Activated CD8-positive, alpha-beta T cell treated with anti-CD3 and anti-CD28 coated beads, Interleukin-2, amount 10 ng/mL, durations not matched to agents 7 days and 5 days (primary cell): ENCODE data around the gene ELF1. TPM values are rescaled to one million over a fixed set of nuclear protein-coding genes. Genes with fewer than 3 reads are reported as not detected.

Source experiments
- ATAC-seq: fragments of 150-1000 bp; cut with Tn5 transposase; one replicate; pipeline ENCODE4 v1.10.0; 2021; ENCODE audit warnings: moderate library complexity
- CTCF ChIA-PET: fragments of 350-600 bp; sonication (Branson Sonifier 250); formaldehyde crosslinking; loops from one replicate; lab custom pipeline; 2021; ENCODE audit warnings: antibody characterized with exemption; lab: Charles Lee
- POLR2A ChIA-PET: fragments of 350-600 bp; sonication (Branson Sonifier 250); formaldehyde crosslinking; loops from one replicate; lab custom pipeline; 2021; ENCODE audit warnings: antibody characterized with exemption; lab: Charles Lee
- DNase-seq: peaks from one replicate; pipeline ENCODE4 v3.0.0-alpha.2; 2020
- H3K27ac Mint-ChIP-seq: one replicate; pipeline ENCODE4 v1.8.0; 2021; ENCODE audit warnings: mild to moderate bottlenecking, mixed read lengths
- H3K27me3 Mint-ChIP-seq: one replicate; pipeline ENCODE4 v1.8.0; 2021; ENCODE audit warnings: low read depth, mixed read lengths
- H3K36me3 Mint-ChIP-seq: one replicate; pipeline ENCODE4 v1.8.0; 2021; ENCODE audit warnings: low read depth, mixed read lengths
- H3K4me1 Mint-ChIP-seq: one replicate; pipeline ENCODE4 v1.8.0; 2021; ENCODE audit warnings: low read depth, mixed read lengths
- H3K4me3 Mint-ChIP-seq: one replicate; pipeline ENCODE4 v1.8.0; 2021; ENCODE audit warnings: mild to moderate bottlenecking, mixed read lengths
- H3K9me3 Mint-ChIP-seq: one replicate; pipeline ENCODE4 v1.8.0; 2022; ENCODE audit warnings: mixed read lengths; ENCODE audit not compliant: insufficient read depth
- total RNA-seq, 2 experiments: library from RNA; stranded (reverse); gene quantifications; one replicate each; pipeline ENCODE4 v1.2.3, GENCODE V29; 2021

Gene ELF1
- total RNA-seq, 2 experiments from 2014 or later = 106 to 107 TPM

GRCh38 chr13:40968416-40969000 is 50.6 kb downstream of the ELF1 start:
- H3K27me3 Mint-ChIP-seq = no peaks in the 10 kb centered on the region
- H3K9me3 Mint-ChIP-seq = no peaks in the 10 kb centered on the region
- no peak for DNase-seq
- ATAC-seq = no peak
- POLR2A ChIA-PET = no interaction called here
- peaks cover 36% of the 10 kb centered on the region for H3K36me3 Mint-ChIP-seq
- H3K4me3 Mint-ChIP-seq = no peak overlapping the region
- peaks cover 87% of the 10 kb centered on the region for H3K4me1 Mint-ChIP-seq
- H3K27ac Mint-ChIP-seq = no peak overlapping the region
- CTCF ChIA-PET = interaction anchor here (1.8 to 2.1 kb wide), 2 partner anchors 20 to 52 kb away, joined by 5 read pairs; no protein-coding TSS in a partner anchor

GRCh38 chr13:40966298-40966697 is 52.8 kb downstream of the ELF1 start:
- H3K27ac Mint-ChIP-seq = no peak overlapping the region
- no peak overlapping the region for H3K4me3 Mint-ChIP-seq
- DNase-seq (no peak), ATAC-seq (no peak)
- H3K27me3 Mint-ChIP-seq = no peaks in the 10 kb centered on the region
- peaks cover 35% of the 10 kb centered on the region for H3K36me3 Mint-ChIP-seq
- CTCF ChIA-PET = interaction anchor here (1.6 to 1.7 kb wide), 3 partner anchors 9 to 88 kb away, joined by 3 to 5 read pairs (median 4); no protein-coding TSS in a partner anchor
- no peaks in the 10 kb centered on the region for H3K9me3 Mint-ChIP-seq
- peaks cover 87% of the 10 kb centered on the region for H3K4me1 Mint-ChIP-seq
- POLR2A ChIA-PET = interaction anchor here (0.9 kb wide), 1 partner anchor 8 kb away, joined by 3 read pairs; no protein-coding TSS in a partner anchor

- Mint-ChIP-seq H3K4me1 (peaks cover 72% of the 10 kb centered on the region), H3K9me3 (no peaks in the 10 kb centered on the region), H3K27ac (no peak overlapping the region), H3K36me3 (peaks cover 46% of the 10 kb centered on the region), H3K27me3 (no peaks in the 10 kb centered on the region), H3K4me3 (no peak overlapping the region)
- no peak for ATAC-seq
- DNase-seq = no peak
- ChIA-PET CTCF (interaction anchor here (0.7 kb wide), 1 partner anchor 10 kb away, joined by 3 read pairs; no protein-coding TSS in a partner anchor), POLR2A (no interaction called here)
Measured at GRCh38 chr13:40963927-40964326, 55.2 kb downstream of the ELF1 start.

- peak overlapping the region; percentile 1 for H3K4me3 Mint-ChIP-seq
- H3K27me3 Mint-ChIP-seq = no peaks in the 10 kb centered on the region
- H3K27ac Mint-ChIP-seq = peak overlapping the region; percentile 71
- ATAC-seq (peak; percentile 36), DNase-seq (no peak)
- H3K9me3 Mint-ChIP-seq = peaks cover 4% of the 10 kb centered on the region
- H3K4me1 Mint-ChIP-seq = peaks cover 63% of the 10 kb centered on the region
- peaks cover 54% of the 10 kb centered on the region for H3K36me3 Mint-ChIP-seq
- CTCF ChIA-PET = interaction anchor here (1.3 to 2.4 kb wide), 2 partner anchors 10 to 13 kb away, joined by 3 to 14 read pairs; no protein-coding TSS in a partner anchor
- POLR2A ChIA-PET = interaction anchor here (0.8 to 1.2 kb wide), 2 partner anchors 13 to 57 kb away, joined by 3 to 4 read pairs; partner anchors contain the start of gene ELF1
Measured at GRCh38 chr13:40961826-40962225, 57.3 kb downstream of the ELF1 start.

GRCh38 chr13:40961214-40961613 is 57.9 kb downstream of the ELF1 start:
- Mint-ChIP-seq H3K36me3 (peaks cover 59% of the 10 kb centered on the region), H3K27ac (peak overlapping the region; percentile 71), H3K9me3 (peaks cover 4% of the 10 kb centered on the region), H3K4me3 (no peak overlapping the region), H3K27me3 (no peaks in the 10 kb centered on the region), H3K4me1 (peaks cover 58% of the 10 kb centered on the region)
- ATAC-seq (peak; percentile 29), DNase-seq (no peak)
- ChIA-PET POLR2A (interaction anchor here (0.8 to 1.2 kb wide), 2 partner anchors 13 to 58 kb away, joined by 3 to 4 read pairs; partner anchors contain the start of gene ELF1), CTCF (interaction anchor here (1.3 to 2.4 kb wide), 2 partner anchors 9 to 13 kb away, joined by 3 to 14 read pairs; no protein-coding TSS in a partner anchor)

GRCh38 chr13:40960716-40961115 is 58.4 kb downstream of the ELF1 start:
- H3K27ac Mint-ChIP-seq = no peak overlapping the region
- H3K9me3 Mint-ChIP-seq = peaks cover 4% of the 10 kb centered on the region
- DNase-seq (no peak), ATAC-seq (no peak)
- POLR2A ChIA-PET = no interaction called here
- no peak overlapping the region for H3K4me3 Mint-ChIP-seq
- H3K36me3 Mint-ChIP-seq = peaks cover 61% of the 10 kb centered on the region
- H3K27me3 Mint-ChIP-seq = no peaks in the 10 kb centered on the region
- H3K4me1 Mint-ChIP-seq = peaks cover 57% of the 10 kb centered on the region
- CTCF ChIA-PET = interaction anchor here (1.3 to 2.4 kb wide), 2 partner anchors 9 to 14 kb away, joined by 3 to 14 read pairs; no protein-coding TSS in a partner anchor

- peaks cover 37% of the 10 kb centered on the region for H3K4me1 Mint-ChIP-seq
- DNase-seq (no peak), ATAC-seq (no peak)
- H3K27ac Mint-ChIP-seq = peak overlapping the region; percentile 9
- peaks cover 56% of the 10 kb centered on the region for H3K36me3 Mint-ChIP-seq
- CTCF ChIA-PET = interaction anchor here (1.1 kb wide), 1 partner anchor 8 kb away, joined by 3 read pairs; no protein-coding TSS in a partner anchor
- H3K27me3 Mint-ChIP-seq = no peaks in the 10 kb centered on the region
- H3K9me3 Mint-ChIP-seq = peaks cover 4% of the 10 kb centered on the region
- no peak overlapping the region for H3K4me3 Mint-ChIP-seq
- POLR2A ChIA-PET = no interaction called here
Measured at GRCh38 chr13:40958655-40959054, 60.5 kb downstream of the ELF1 start.

GRCh38 chr13:40946485-40946884 is 72.6 kb downstream of the ELF1 start:
- Mint-ChIP-seq H3K9me3 (no peaks in the 10 kb centered on the region), H3K4me1 (peaks cover 11% of the 10 kb centered on the region), H3K27me3 (no peaks in the 10 kb centered on the region), H3K4me3 (no peak overlapping the region), H3K36me3 (peaks cover 77% of the 10 kb centered on the region), H3K27ac (peak overlapping the region; percentile 51)
- no peak for ATAC-seq
- ChIA-PET CTCF (interaction anchor here (2.3 kb wide), 1 partner anchor 25 kb away, joined by 7 read pairs; no protein-coding TSS in a partner anchor), POLR2A (interaction anchor here (0.6 kb wide), 1 partner anchor 826 kb away, joined by 4 read pairs; no protein-coding TSS in a partner anchor)
- no peak for DNase-seq

GRCh38 chr13:40943073-40943472 is 76.0 kb downstream of the ELF1 start:
- peaks cover 7% of the 10 kb centered on the region for H3K4me1 Mint-ChIP-seq
- no peak for DNase-seq
- ChIA-PET POLR2A (no interaction called here), CTCF (interaction anchor here (1.0 kb wide), 1 partner anchor 8 kb away, joined by 3 read pairs; no protein-coding TSS in a partner anchor)
- no peak overlapping the region for H3K27ac Mint-ChIP-seq
- no peaks in the 10 kb centered on the region for H3K27me3 Mint-ChIP-seq
- H3K36me3 Mint-ChIP-seq = peaks cover 78% of the 10 kb centered on the region
- no peak overlapping the region for H3K4me3 Mint-ChIP-seq
- H3K9me3 Mint-ChIP-seq = no peaks in the 10 kb centered on the region
- ATAC-seq = no peak

- Mint-ChIP-seq H3K4me1 (peaks cover 5% of the 10 kb centered on the region), H3K4me3 (no peak overlapping the region), H3K36me3 (peaks cover 73% of the 10 kb centered on the region), H3K9me3 (no peaks in the 10 kb centered on the region), H3K27me3 (no peaks in the 10 kb centered on the region), H3K27ac (no peak overlapping the region)
- ATAC-seq (no peak), DNase-seq (no peak)
- ChIA-PET POLR2A (interaction anchor here (0.7 kb wide), 1 partner anchor 415 kb away, joined by 3 read pairs; no protein-coding TSS in a partner anchor), CTCF (interaction anchor here (1.4 kb wide), 1 partner anchor 33 kb away, joined by 3 read pairs; no protein-coding TSS in a partner anchor)
Measured at GRCh38 chr13:40941581-40941980, 77.5 kb downstream of the ELF1 start.

GRCh38 chr13:40940841-40941240 is 78.3 kb downstream of the ELF1 start:
- ChIA-PET CTCF (interaction anchor here (0.8 to 1.4 kb wide), 3 partner anchors 19 to 78 kb away, joined by 3 to 4 read pairs (median 3); partner anchors contain the start of gene ELF1), POLR2A (no interaction called here)
- Mint-ChIP-seq H3K9me3 (no peaks in the 10 kb centered on the region), H3K4me1 (peaks cover 3% of the 10 kb centered on the region), H3K27ac (no peak overlapping the region), H3K4me3 (no peak overlapping the region), H3K27me3 (no peaks in the 10 kb centered on the region), H3K36me3 (peaks cover 70% of the 10 kb centered on the region)
- no peak for DNase-seq
- no peak for ATAC-seq
